OCI-M1 (cell line): ENCODE measurements around the gene MYL10.
A peak's percentile ranks its signal among the peaks of the same experiment; 100 is the strongest.
"Not testable (repeated sequence)": the region's sequence is repeated elsewhere in the genome, so short reads cannot be mapped to it uniquely, and the experiment has no call there.

ENCODE experiments used
- DNase-seq: peaks from one replicate; lab custom pipeline; 2025; lab: John Stamatoyannopoulos, UW

Gene MYL10

DNA sequence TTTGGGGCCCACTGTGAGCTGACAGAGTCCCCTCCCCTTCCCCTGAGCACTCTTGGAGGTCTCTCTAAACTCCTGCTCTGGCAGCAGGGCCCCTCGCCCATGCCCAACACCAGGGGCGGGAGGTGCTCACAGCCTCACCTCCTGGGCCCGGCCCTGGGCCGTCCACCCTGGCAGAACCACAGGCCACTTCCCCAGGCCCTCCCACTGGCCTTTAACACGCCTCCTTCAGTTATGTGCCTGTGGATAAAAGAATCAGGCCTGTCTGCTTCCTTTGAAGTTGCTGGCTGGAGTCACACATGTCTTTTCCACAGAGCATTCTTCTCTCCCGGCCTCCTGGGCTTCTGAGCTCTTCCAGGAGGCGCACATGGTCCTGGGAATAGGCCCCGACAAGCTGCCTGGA lies 10.2 kb downstream of the MYL10 start:
- DNase-seq: no peak

DNA sequence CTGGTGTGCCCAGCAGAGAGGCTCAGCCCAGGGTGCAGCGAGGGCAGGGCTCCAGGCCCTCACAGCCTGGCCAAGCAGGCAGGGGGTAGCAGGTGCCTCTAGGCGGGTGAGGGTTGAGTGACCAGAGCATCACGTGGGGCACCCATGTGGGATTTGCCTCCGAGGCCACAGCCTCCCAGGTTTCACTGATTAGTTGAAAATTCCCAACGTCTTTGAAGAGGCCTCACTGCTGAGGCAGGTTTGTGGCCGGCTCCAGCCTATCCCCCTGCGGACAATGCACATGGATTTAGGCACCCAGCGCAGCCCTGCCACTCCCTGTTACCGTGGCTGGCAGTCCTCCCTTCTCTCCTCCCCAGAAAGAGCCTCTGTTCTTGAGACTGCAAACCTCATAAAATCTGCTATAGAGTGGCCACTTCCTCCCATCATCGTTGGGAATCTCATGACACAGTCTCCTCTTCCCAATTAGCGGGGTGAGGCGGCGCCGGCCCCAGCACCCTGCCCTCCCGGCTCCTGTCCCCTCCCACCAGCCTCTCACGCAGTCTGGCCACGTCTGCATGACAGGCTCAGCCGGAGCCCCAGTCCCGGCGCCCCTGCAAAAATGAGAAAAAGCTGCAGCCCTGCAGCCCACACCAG lies 10.8 kb downstream of the MYL10 start:
- no peak for DNase-seq

DNA sequence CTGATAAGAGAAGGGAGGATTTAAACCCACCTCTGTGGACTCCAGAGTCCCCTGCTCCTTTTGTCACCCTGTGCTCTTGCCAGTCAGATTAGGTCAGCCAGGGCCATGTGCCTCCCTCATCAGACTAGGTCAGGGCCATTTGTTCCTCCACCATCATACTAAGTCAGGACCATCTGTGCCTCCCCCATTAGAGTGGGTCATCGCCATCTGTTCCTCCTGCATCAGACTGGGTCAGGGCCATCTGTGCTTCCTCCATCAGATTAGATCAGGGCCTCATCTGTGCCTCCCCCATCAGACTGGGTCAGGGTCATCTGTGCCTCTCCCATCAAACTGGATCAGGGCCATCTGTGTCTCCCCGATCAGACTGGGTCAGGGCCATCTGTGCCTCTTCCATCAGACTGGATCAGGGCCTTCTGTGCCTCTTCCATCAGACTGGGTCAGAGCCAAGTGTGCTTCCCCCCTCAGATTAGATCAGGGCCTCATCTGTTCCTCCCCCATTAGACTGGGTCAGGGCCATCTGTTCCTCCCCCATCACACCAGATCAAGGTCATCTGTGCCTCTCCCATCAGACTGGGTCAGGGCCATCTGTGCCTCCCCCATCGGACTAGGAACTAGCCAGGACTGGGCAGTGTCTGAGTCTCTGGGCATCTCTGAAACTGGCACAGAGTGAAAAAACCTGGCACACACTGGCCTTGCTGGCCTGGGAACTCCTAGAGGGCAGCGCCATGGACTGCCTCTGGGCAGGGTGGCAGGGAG lies 11.5 kb downstream of the MYL10 start:
- no peak for DNase-seq

DNA sequence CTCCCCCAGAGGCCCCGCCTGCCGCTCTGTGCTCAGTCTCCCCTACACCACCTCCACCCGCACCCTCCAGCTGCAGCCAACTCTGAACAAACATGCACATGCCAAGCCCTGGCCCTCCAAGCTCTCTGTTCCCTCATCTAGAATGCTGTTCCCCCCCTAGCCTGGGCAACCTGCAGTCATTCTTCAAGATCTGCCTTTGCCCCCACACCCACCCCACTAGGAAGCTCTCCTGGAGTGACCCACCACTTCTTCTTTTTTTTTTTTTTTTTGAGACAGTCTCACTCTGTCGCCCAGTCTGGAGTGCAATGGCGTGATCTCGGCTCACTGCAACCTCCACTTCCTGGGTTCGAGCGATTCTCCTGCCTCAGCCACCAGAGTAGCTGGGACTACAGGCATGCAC lies 13.7 kb downstream of the MYL10 start:
- DNase-seq: no peak

DNA sequence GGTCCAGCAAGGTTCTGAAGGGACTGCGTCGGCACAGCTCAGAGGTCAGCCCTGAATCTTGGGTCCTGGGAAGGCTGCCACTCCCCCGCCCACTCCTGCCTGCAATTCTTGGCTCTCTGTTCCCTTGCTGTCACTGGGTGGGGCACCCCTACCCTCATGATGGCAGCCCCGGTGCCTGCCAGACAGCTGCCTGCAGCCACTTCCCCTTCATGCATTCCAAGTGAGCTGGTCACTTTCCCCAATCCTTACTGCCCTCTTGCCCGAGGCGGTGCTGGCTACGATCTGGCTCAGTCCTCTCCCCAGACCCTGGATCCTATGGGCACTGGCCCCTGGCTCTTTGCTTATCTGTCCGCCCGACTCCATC lies 14.2 kb downstream of the MYL10 start:
- DNase-seq: no peak

DNA sequence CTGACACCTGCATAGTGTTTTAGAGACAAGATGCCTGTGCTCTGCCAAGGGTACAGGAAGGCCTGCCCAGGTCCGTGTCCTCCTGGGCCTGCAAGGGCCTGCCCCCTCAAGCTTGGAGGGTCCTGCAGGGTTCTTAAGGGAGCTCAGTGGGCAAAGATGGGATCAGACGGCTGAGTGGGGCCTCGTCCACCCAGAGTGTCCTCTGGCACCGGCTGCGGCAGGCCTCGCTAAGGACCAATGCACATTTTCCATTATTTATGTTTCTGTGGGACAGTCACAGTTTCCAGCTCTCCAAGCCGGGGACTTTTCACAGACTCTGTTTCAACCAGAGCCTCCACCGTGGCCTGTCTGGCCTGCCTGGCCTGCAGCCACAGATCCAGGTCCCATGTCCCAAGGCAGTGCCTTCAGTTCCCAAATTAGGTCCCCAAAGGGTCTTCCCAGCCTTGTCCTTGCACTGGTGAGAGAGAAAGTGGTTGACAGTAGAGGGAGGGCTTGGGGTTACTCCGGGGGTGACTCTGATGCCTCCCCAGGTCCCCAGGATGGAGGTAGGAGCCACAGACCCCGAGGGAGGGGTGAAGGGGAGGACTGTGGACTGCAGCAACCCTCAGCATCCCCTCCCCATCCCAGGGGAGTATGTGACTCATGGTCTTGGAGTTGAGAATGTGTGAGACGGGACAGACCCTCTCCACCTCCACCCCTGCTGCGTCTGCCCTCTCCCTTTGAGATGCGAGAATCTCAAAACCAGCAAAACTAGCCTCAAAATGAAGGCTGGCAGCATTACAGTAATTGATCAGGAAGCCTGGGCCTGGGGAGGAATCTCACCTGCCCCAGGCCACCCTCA lies 14.8 kb downstream of the MYL10 start:
- DNase-seq: no peak

DNA sequence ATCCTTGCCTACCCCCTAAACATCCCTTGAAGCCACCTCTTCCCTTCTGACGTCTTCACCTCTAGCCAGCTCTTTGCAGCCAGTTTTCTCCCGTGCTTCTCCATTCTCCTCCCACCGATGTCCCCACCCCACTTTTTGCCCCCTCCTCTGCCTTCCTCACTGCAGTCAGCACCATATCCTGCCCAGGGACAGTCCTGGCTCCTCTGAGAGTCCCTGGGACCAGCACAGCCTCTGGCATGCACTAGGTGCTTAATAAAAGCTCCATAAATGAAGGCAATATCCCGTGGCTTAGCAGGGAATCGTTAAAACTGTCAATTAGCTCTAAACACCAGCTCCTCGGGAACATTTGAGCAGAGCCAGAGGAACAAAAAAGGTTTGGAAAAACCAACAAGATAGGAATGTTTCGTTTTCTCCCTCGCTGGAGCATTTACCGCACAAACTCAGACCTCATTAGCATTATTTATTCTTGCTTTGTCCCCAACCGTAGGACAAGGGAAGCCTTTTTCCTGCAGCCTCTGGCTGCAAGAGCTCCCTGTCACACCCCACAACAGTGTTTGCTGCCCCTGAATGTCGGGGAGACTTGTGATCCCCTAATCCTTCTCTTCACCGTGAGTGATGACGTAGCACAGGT lies 16.1 kb downstream of the MYL10 start:
- DNase-seq: no peak

GRCh38 chr7:101608772-101609713 lies 20.1 kb downstream of the MYL10 start:
- DNase-seq: no peak

- no peak for DNase-seq
Measured at GRCh38 chr7:101606498-101606923, 22.6 kb downstream of the MYL10 start.

DNA sequence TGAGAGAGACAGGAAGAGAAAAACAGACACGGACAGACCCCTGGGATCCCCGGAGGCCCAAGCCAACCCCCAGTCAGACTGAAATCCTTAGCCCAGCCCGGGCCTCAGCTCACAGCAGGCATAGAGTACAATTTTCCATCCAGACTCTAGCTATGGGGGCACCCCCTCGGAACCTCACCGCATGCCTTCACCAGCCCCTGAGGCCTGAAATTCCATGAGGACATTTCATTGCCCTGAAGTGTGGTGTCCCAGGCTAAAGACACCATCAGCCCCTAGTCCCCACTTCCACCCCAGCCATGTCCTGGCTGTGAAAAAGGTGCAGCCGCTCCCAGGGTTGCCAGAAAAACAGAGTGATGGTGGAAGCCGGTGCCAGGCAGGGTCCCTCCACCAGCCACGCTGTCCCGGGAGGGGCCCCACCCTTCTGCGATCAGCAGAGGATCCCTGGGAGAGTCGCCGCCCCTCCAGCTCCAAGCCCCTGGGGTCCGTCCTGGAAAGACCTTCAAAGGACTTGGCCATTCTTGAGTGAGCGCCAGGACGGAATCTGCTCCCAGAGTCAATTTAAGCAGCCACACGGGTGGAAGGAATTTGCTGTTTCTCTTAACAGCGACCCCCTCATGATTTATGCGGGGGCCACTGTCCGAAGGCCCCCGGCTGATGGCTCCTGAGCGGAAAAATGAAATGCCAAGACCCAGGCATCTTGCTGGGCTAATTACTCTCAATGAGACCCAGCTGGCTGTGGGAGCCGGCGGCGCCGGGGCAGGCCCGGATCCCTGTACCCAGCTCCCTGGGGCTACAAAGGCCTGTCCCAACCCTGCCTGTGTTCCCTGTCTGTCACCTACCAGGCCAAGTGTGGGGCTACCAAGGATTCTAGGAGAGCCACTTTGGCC lies 23.2 kb downstream of the MYL10 start:
- no peak for DNase-seq

DNA sequence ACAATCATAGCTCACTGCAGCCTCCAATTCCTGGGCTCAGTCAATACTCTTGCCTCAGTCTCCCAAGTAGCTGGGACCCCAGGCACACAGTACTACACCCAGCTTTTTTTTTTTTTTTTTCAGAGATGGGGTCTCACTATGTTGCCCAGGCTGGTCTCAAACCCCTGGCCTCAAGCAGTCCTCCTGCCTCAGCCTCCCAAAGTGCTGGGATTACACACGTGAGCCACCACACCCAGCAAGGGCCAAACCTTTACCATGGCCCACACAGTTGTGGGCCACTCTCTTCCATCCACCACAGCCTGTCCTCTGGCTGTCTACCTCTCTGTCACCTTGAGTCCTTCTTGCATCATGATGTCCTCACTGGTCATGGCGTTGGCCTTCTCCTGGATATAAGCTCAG lies 24.2 kb downstream of the MYL10 start:
- not testable (repeated sequence) for DNase-seq

- DNase-seq: no peak
Measured at GRCh38 chr7:101604331-101604933, 24.7 kb downstream of the MYL10 start.

GRCh38 chr7:101602484-101603241 lies 26.4 kb downstream of the MYL10 start:
- peak; percentile 79 for DNase-seq

GRCh38 chr7:101602082-101602481 lies 27.0 kb downstream of the MYL10 start:
- no peak for DNase-seq

GRCh38 chr7:101599787-101600186 lies 29.3 kb downstream of the MYL10 start:
- DNase-seq: no peak

- no peak for DNase-seq
Measured at GRCh38 chr7:101598986-101599771, 29.9 kb downstream of the MYL10 start.

DNA sequence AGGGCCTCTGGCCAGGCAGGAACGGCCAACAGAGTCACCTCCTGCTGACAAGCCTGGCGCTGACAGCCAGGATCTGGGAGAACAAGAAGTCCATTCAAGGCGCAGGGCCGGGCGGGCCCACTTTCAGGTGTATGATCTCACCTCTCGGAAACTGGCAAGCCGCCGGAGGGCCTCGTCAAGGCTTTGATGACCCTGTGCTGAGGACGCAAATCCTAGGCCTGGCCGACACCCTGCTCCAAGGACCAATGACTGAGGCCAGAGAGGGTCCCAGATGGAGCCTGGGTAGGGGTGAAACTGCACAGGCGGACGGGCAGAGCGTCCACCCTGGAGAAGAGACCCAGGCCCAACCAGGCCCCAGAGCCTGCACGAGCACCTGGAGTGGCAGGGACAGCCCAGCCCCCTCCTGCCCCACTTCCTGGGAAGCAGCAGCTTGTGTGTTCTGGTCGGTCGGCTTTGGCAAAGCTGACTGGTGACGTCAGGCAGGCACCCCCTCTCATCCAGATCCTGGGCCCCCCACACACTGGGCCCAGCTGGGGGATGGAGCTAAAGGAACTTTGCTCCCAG lies 30.6 kb downstream of the MYL10 start:
- no peak for DNase-seq

DNA sequence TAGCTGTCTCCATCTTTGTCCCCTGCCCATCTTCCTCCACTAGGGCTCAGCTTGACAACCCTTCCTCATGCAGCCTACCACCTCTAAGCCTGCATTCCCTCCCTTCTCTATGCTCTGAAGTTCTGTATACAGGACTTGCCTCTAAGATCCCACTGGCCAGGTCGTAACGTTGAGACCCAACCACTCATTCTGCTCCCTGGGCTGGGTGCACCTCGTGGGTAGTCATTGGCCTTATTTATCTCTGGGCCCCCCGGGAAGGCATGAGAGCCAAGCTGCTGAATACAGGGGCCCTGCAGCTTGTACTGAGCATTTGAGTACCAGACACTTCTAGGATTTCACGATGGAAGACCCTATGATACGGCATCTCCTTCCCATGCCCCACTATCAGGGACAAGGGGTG lies 31.2 kb downstream of the MYL10 start:
- DNase-seq: no peak
